AG09309 (cell line): ENCODE data around the gene SGCA.

ENCODE experiments used
- DNase-seq: peaks from one replicate; pipeline ENCODE4 v3.0.0-alpha.2; 2010; ENCODE audit warnings: low read depth
- H3K4me3 ChIP-seq: 2 replicates; pipeline ENCODE4 v1.5.1; 2011; ENCODE audit warnings: mild to moderate bottlenecking, low read depth, low read length, moderate library complexity; ENCODE audit not compliant: control insufficient read depth
- CTCF ChIP-seq: IDR thresholded peaks from 2 replicates; pipeline ENCODE4 v1.5.1; 2011; ENCODE audit warnings: mild to moderate bottlenecking, low read depth, low read length, inconsistent platforms; ENCODE audit not compliant: insufficient read depth, control insufficient read depth; ENCODE audit errors: missing control alignments

The SGCA gene

GRCh38 chr17:50194934-50195865 is 29.4 kb downstream of the SGCA start:
- TF ChIP-seq CTCF: peak; percentile 62
- peak overlapping the region; percentile 97 for H3K4me3 ChIP-seq
- no peak for DNase-seq

- H3K4me3 ChIP-seq: peak overlapping the region; percentile 97
- no peak for TF ChIP-seq CTCF
- no peak for DNase-seq
These were observed 30.2 kb downstream of the SGCA start for GRCh38 chr17:50196036-50196435.

- TF ChIP-seq CTCF: no peak
- DNase-seq: no peak
- peak overlapping the region; percentile 97 for H3K4me3 ChIP-seq
These were observed 31.0 kb downstream of the SGCA start for GRCh38 chr17:50196826-50197225.

- DNase-seq: no peak
- peak; percentile 70 for TF ChIP-seq CTCF
- peak overlapping the region; percentile 97 for H3K4me3 ChIP-seq
These were observed 32.3 kb downstream of the SGCA start for GRCh38 chr17:50198026-50198669.

- no peak for DNase-seq
- peak overlapping the region; percentile 97 for H3K4me3 ChIP-seq
- no peak for TF ChIP-seq CTCF
These were observed 33.5 kb downstream of the SGCA start for GRCh38 chr17:50199211-50199802.

GRCh38 chr17:50199803-50200456 is 34.1 kb downstream of the SGCA start:
- peak overlapping the region; percentile 97 for H3K4me3 ChIP-seq
- DNase-seq: no peak
- TF ChIP-seq CTCF: no peak
